NT2/D1 (cell line): ENCODE data around the gene MYO15B.

Experiments used
- SUZ12 ChIP-seq: IDR thresholded peaks from 2 replicates; pipeline ENCODE4 v1.6.1; 2011; ENCODE audit not compliant: insufficient read length, insufficient read depth; ENCODE audit errors: extremely low read depth
- YY1 ChIP-seq: IDR thresholded peaks from 2 replicates; pipeline ENCODE4 v1.6.1; 2011; ENCODE audit not compliant: insufficient read length, insufficient read depth

DNA sequence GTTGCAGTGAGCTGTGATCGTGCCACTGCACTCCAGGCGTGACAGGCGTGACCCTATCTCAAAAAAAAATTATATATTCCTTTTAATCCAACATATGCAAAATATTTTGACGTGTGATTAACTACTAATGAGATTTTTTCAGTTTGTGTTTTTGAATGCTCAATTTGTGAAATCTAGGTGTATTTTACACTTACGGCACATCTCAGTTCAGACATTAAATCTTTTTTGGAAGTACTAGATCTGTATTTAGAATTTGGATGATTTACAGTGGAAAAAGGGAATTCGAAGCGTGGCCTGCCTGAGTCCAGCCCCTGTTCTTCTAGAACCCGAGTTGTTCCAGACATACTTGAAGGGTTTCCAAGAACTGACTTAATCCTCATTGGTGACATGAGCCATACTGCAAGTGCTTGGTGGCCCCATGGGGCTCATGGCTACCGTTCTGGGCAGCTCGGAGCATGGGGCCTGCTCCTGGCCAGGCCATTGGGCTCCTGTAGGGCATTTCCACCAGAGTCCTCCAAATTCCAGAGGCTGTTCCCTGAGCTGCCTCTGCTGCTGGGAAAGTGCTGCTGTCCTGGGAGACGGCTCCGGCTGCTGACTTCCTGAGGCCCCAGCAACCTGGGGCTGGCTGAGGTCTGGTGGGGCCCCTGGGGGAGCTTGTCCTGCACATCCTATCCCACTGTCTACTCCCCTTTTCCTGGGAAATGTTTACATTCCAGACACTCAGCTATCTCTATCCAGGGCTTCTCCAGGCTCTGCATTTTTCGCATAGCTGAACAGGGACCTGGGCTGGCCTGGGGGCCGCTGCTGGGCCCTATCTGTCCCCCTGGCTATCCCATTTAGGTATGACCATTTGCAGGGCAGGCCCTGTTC lies 34.9 kb upstream of the MYO15B start:
- no peak for TF ChIP-seq YY1
- no peak for TF ChIP-seq SUZ12
